Peyer's patch (tissue), 4 donors: ENCODE results near the gene NEDD9.

ENCODE experiments used
- POLR2A ChIP-seq, 2 donors: fragments of 450-650 bp; IDR thresholded peaks; one replicate each; pipeline ENCODE4 v1.5.1; 2017; ENCODE audit warnings: antibody characterized with exemption in 2 of 2, mild to moderate bottlenecking in 2 of 2, moderate library complexity in 2 of 2
- TF ChIP-seq, protein P1 (sequence below), 6 experiments: fragments of 450-650 bp in 4 of 6; fragments of 200-600 bp in 2 of 6; sonication (generic) in 1 of 6; IDR thresholded peaks; one replicate each; pipeline ENCODE4 v1.5.1; 2017 to 2019; ENCODE audit warnings: antibody characterized with exemption in 6 of 6, mild to moderate bottlenecking in 3 of 6, moderate library complexity in 1 of 6

DNA sequence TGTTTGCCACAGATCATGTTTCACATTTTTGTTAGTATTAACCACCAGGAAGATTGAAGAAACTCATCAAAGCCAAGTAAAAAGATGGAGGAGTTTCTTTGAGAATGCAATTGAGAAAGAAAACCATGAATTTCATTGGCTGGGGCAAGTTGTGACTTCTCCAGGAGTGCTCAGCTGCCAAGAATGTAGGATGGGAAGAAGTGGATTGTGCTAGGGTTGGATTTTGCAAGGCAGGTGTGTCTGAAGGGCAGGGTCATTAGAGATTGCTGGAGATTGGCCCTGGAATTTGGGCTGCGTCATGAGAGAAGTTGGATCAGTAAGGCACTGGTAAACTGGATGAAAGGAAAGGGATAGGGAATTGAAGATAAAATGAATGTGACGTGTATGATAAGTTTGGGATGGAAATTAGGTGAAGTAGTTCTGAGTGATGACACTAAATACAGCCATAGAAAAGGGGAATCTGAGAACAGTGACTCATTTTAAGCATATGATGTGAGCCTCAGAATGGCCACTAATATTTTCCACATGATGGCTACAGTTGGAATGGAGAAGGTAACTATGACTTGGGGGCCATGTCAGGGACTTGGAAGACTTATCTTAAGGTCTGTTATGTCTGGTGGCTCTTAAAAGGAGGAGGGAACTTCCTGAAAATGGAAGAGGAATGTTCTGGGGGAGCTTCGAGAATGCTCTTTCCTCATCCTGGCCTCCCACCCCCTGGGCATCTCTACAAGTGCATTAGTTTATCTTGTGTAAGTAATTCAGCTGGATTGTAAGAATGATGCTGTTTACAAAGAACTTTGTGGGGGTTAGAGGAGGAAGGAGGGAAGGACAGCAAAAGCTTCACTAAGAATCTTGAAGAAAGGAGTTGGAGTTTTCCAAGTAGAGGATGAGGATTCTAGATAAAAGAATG is 93.2 kb downstream of the NEDD9 start:
- TF ChIP-seq, protein P1, sequence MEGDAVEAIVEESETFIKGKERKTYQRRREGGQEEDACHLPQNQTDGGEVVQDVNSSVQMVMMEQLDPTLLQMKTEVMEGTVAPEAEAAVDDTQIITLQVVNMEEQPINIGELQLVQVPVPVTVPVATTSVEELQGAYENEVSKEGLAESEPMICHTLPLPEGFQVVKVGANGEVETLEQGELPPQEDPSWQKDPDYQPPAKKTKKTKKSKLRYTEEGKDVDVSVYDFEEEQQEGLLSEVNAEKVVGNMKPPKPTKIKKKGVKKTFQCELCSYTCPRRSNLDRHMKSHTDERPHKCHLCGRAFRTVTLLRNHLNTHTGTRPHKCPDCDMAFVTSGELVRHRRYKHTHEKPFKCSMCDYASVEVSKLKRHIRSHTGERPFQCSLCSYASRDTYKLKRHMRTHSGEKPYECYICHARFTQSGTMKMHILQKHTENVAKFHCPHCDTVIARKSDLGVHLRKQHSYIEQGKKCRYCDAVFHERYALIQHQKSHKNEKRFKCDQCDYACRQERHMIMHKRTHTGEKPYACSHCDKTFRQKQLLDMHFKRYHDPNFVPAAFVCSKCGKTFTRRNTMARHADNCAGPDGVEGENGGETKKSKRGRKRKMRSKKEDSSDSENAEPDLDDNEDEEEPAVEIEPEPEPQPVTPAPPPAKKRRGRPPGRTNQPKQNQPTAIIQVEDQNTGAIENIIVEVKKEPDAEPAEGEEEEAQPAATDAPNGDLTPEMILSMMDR (IDR thresholded peaks at IDR 0.05): no peak
- no peak for TF ChIP-seq POLR2A (IDR thresholded peaks at IDR 0.05)
